A673 (cell line): ENCODE results near the gene ALDOA. TPM values are rescaled to one million over a fixed set of nuclear protein-coding genes. Genes with fewer than 3 reads are reported as not detected.
A peak's percentile ranks its signal among the peaks of the same experiment; 100 is the strongest.

ENCODE experiments used
- BruUV-seq: library from RNA; stranded (reverse); fragments of 400-500 nt; replicated peaks from 2 replicates; lab custom pipeline; 2021; lab: Mats Ljungman, UMichigan
- CTCF ChIA-PET: fragments of 300-600 bp; sonication (Branson Sonifier 250); formaldehyde crosslinking; loops from one replicate; lab custom pipeline; 2022; ENCODE audit warnings: antibody characterized with exemption; lab: Charles Lee
- POLR2A ChIA-PET: fragments of 300-600 bp; sonication (Branson Sonifier 250); formaldehyde crosslinking; loops from one replicate; lab custom pipeline; 2022; ENCODE audit warnings: antibody characterized with exemption; ENCODE audit not compliant: low non-redundant PET; lab: Charles Lee
- DNase-seq: peaks from one replicate; pipeline ENCODE4 v3.0.0-alpha.2; 2015; ENCODE audit warnings: low spot score
- H3K27ac ChIP-seq: fragments of 200-600 bp; sonication (generic); 2 replicates; pipeline ENCODE4 v1.5.1; 2016; ENCODE audit warnings: mixed run types, low read depth, mild to moderate bottlenecking, mixed read lengths, antibody characterized with exemption, low read length; ENCODE audit not compliant: poor library complexity, severe bottlenecking
- H3K27me3 ChIP-seq: fragments of 200-600 bp; sonication (generic); replicated peaks from 2 replicates; pipeline ENCODE4 v1.6.1; 2017; ENCODE audit warnings: mixed run types, low read depth, mild to moderate bottlenecking, mixed read lengths, antibody characterized with exemption, low read length; ENCODE audit not compliant: insufficient read depth, poor library complexity
- H3K36me3 ChIP-seq: fragments of 200-600 bp; sonication (generic); 2 replicates; pipeline ENCODE4 v1.6.1; 2016; ENCODE audit warnings: mixed run types, mild to moderate bottlenecking, mixed read lengths, antibody characterized with exemption, low read length; ENCODE audit not compliant: insufficient read depth, poor library complexity, severe bottlenecking
- H3K4me1 ChIP-seq: fragments of 200-600 bp; sonication (generic); 2 replicates; pipeline ENCODE4 v1.6.1; 2017; ENCODE audit warnings: mixed run types, mild to moderate bottlenecking, mixed read lengths, antibody characterized with exemption, low read length; ENCODE audit not compliant: insufficient read depth, poor library complexity, severe bottlenecking
- H3K4me3 ChIP-seq: fragments of 200-600 bp; sonication (generic); 2 replicates; pipeline ENCODE4 v1.5.1; 2016; ENCODE audit warnings: low read depth, mixed run types, mild to moderate bottlenecking, mixed read lengths, low read length; ENCODE audit not compliant: poor library complexity, severe bottlenecking
- H3K9me3 ChIP-seq: fragments of 200-600 bp; sonication (generic); 2 replicates; pipeline ENCODE4 v1.6.1; 2016; ENCODE audit warnings: mixed run types, low read depth, mild to moderate bottlenecking, mixed read lengths, antibody characterized with exemption, low read length; ENCODE audit not compliant: poor library complexity, severe bottlenecking
- EZH2 ChIP-seq: fragments of 200-600 bp; sonication (generic); IDR thresholded peaks from 2 replicates; pipeline ENCODE4 v1.6.1; 2017; ENCODE audit warnings: borderline replicate concordance, low read depth, mild to moderate bottlenecking, mixed read lengths, antibody characterized with exemption, low read length; ENCODE audit not compliant: poor library complexity, severe bottlenecking
- intact Hi-C: fragments of 100-400 bp; cut with micrococcal nuclease; formaldehyde crosslinking; loops from one replicate; pipeline ENCODE4 v1.10.0; 2022; ENCODE audit not compliant: unreplicated experiment
- total RNA-seq: library from RNA; stranded (reverse); gene quantifications from 2 replicates; pipeline ENCODE4 v1.2.3, GENCODE V29; 2021
- TF ChIP-seq, protein P1 (sequence below): fragments of 300-800, 200-600 bp; sonication (generic); conservative IDR thresholded peaks from 2 replicates; pipeline ENCODE4 v1.5.1; 2017; ENCODE audit warnings: low read depth, mild to moderate bottlenecking, antibody characterized with exemption, low read length, moderate library complexity, mixed read lengths

ALDOA gene
- total RNA-seq, 1 experiment from 2014 or later, result 1,729 TPM

DNA sequence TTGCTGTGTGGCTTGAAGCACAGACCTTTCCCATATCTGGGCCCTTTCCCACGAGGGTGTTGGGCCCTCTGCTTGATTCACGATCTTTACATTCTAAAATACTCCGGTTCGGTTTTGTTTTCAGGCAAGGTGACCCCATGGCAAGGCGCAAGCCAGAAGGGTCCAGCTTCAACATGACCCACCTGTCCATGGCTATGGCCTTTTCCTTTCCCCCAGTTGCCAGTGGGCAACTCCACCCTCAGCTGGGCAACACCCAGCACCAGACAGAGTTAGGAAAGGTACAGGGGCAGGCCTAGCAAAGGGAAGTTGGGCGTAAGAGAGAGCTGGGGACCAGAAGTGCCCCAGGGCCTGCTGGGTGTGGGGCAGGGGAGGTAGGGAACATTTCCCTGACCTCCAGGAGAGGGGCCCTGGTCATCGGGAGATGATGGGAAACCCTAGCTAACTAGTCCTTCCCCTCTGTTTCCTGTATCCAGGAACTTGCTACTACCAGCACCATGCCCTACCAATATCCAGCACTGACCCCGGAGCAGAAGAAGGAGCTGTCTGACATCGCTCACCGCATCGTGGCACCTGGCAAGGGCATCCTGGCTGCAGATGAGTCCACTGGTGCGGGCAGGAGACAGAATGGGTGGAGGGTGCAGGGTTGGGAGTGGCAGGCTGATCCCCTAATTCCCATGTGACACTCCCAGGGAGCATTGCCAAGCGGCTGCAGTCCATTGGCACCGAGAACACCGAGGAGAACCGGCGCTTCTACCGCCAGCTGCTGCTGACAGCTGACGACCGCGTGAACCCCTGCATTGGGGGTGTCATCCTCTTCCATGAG is 1.4 kb downstream of the ALDOA start:
- BruUV-seq, result no TSS peak
- H3K27ac ChIP-seq, result peak overlapping the region; percentile 97
- DNase-seq, result no peak
- intact Hi-C loops, result loop anchor here (10.0 kb wide), 1 partner anchor 628 kb away; the partner anchor contains the start of gene SRCAP
- ChIA-PET POLR2A (interaction anchor here (0.5 to 0.6 kb wide), 2 partner anchors 21 to 414 kb away, joined by 19 to 20 read pairs; no protein-coding TSS in a partner anchor), CTCF (no interaction called here)
- TF ChIP-seq, protein P1, sequence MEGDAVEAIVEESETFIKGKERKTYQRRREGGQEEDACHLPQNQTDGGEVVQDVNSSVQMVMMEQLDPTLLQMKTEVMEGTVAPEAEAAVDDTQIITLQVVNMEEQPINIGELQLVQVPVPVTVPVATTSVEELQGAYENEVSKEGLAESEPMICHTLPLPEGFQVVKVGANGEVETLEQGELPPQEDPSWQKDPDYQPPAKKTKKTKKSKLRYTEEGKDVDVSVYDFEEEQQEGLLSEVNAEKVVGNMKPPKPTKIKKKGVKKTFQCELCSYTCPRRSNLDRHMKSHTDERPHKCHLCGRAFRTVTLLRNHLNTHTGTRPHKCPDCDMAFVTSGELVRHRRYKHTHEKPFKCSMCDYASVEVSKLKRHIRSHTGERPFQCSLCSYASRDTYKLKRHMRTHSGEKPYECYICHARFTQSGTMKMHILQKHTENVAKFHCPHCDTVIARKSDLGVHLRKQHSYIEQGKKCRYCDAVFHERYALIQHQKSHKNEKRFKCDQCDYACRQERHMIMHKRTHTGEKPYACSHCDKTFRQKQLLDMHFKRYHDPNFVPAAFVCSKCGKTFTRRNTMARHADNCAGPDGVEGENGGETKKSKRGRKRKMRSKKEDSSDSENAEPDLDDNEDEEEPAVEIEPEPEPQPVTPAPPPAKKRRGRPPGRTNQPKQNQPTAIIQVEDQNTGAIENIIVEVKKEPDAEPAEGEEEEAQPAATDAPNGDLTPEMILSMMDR, result no peak
- no peak for TF ChIP-seq EZH2
- H3K9me3 ChIP-seq, result no peaks in the 10 kb centered on the region
- H3K4me3 ChIP-seq, result peak overlapping the region; percentile 85
- no peaks in the 10 kb centered on the region for H3K27me3 ChIP-seq
- peaks cover 38% of the 10 kb centered on the region for H3K4me1 ChIP-seq
- H3K36me3 ChIP-seq, result peaks cover 57% of the 10 kb centered on the region

DNA sequence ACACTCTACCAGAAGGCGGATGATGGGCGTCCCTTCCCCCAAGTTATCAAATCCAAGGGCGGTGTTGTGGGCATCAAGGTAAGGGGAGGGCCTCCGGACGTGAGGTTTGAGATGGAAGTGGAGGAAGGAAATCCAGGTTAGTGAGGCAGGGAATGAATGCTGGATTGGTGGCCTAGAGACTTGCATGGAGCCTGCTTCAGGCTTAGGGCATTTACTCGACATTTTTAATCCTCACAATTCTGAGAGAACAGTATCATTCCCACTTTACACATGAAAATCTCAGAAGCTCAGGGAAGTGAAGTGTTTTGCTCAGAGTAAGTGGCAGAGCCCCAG is 2.0 kb downstream of the ALDOA start:
- intact Hi-C loops, result loop anchor here (10.0 kb wide), 1 partner anchor 627 kb away; the partner anchor contains the start of gene SRCAP
- Histone ChIP-seq H3K4me1 (peaks cover 38% of the 10 kb centered on the region), H3K9me3 (no peaks in the 10 kb centered on the region), H3K27ac (peak overlapping the region; percentile 97), H3K27me3 (no peaks in the 10 kb centered on the region), H3K4me3 (peak overlapping the region; percentile 85), H3K36me3 (peaks cover 63% of the 10 kb centered on the region)
- TF ChIP-seq EZH2, result no peak
- TF ChIP-seq, protein P1, result no peak
- DNase-seq, result no peak
- CTCF ChIA-PET, result no interaction called here
- BruUV-seq, result no TSS peak
- POLR2A ChIA-PET, result interaction anchor here (0.5 kb wide), 1 partner anchor 20 kb away, joined by 19 read pairs; no protein-coding TSS in a partner anchor

DNA sequence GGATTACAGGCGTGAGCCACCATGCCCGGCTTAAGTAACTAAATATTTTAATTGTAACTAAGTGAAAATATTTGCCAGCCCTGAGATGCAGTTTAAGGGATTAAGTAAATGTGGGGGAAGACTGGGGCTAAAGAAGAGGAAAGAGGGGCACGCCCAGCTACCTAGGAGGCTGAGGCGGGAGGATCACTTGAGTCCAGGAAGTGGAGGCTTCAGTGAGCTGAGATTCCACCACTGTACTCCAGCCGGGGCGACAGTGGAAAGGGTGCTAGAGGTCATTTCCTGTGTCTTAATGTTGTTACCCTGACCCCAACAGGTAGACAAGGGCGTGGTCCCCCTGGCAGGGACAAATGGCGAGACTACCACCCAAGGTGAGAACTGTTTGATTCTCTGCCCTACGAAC is 2.8 kb downstream of the ALDOA start:
- H3K27ac ChIP-seq, result peak overlapping the region; percentile 6
- no peaks in the 10 kb centered on the region for H3K9me3 ChIP-seq
- H3K27me3 ChIP-seq, result no peaks in the 10 kb centered on the region
- ChIA-PET POLR2A (no interaction called here), CTCF (no interaction called here)
- TF ChIP-seq, protein P1, result no peak
- TF ChIP-seq EZH2, result no peak
- no peak for DNase-seq
- BruUV-seq, result no TSS peak
- peaks cover 38% of the 10 kb centered on the region for H3K4me1 ChIP-seq
- intact Hi-C loops, result loop anchor here (10.0 kb wide), 1 partner anchor 626 kb away; the partner anchor contains the start of gene SRCAP
- H3K4me3 ChIP-seq, result no peak overlapping the region
- H3K36me3 ChIP-seq, result peaks cover 65% of the 10 kb centered on the region
